Activated CD8-positive, alpha-beta memory T cell treated with anti-CD3 and anti-CD28 coated beads for 1 hour (primary cell): ENCODE measurements around the gene DUSP9.
"Not testable (repeated sequence)": the region's sequence is repeated elsewhere in the genome, so short reads cannot be mapped to it uniquely, and the experiment has no call there.

Experiments used
- DNase-seq, 2 donors: peaks; one replicate each; pipeline ENCODE4 v3.0.0-alpha.2; 2020; ENCODE audit warnings: low read depth in 1 of 2; ENCODE audit errors: extremely low read depth in 1 of 2

The DUSP9 gene

DNA sequence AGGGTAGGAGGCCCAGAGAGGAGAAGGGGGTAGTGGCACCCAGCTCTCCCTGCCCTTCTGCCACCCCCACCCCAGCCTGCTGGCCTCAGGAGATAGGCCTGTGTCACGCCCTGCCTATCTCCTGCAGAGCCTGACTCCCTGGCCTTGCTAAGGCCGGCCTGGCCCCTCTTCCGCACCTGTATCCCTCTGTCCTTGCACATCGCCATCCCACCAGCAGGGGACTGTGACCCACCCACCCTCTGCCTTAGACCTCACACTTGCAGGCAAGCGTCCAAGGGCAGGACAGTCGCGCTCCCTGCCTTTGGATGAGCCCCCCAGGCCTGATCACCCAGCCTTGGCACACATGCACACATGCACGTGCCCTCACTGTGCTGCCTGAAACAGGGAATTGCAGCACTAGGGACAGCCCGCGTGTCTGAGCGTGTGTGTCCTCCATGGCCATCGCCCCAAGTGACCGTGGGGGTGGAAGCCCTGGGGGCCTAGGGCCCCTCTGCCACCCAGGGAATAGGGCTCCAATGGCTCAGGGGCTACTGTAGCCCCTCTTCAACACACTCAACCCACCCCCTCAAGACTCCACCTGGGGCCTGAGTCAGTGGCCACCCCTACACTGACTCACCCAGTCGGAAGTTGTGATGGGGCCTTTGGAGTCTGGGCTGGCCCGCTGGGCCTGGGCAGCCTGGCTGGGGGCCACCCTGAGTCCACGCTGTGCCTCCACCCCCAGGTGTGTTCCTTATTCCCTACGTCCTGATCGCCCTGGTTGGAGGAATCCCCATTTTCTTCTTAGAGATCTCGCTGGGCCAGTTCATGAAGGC, 42.9 kb downstream of the DUSP9 start:
- no peak for DNase-seq

DNA sequence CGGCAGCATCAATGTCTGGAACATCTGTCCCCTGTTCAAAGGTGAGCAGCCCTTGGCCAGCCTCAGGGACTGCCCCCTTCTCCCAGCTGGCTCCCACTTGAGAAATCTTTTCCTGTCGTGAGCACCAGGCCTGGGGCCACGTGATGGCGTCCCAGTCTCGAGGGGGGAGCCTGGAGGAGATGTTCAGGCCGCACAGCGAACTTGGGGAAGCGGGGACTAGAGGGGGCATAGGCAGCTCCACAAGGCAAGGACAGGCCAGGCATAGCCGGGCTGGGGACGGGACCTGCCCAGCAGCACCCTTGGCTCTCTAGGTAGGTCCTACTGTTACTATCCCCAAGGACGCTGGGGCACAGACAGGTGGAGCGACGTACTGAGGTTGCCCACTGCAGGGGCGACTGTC, 43.5 kb downstream of the DUSP9 start:
- DNase-seq = no peak

DNA sequence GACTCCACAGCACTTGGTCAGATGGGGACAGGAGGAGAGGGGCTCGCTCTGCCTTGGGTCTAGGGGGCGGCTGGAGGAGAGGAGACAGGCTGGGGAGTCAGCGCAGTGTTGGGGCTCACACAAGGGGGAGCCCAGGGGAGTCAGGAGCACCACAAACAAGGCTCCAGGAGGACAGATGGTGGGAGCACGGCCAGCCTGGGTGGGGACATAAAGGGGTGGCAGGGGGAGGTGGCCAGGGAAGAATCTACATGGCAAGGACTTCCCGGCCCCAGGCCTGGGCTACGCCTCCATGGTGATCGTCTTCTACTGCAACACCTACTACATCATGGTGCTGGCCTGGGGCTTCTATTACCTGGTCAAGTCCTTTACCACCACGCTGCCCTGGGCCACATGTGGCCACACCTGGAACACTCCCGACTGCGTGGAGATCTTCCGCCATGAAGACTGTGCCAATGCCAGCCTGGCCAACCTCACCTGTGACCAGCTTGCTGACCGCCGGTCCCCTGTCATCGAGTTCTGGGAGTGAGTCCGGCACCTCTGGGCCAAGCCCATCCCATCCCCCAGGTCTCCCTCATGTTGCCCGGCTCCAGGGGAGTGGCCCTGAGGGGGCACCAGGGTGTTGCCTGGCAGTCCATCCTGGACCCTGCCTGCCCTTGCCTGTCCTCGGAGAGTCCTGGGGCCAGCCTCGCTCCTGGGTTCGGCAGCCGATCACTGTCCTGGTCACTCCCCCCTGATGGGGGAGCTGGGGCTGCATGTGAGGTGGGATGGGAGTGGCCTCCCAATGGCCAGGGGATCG, 44.2 kb downstream of the DUSP9 start:
- not testable (repeated sequence) for DNase-seq

DNA sequence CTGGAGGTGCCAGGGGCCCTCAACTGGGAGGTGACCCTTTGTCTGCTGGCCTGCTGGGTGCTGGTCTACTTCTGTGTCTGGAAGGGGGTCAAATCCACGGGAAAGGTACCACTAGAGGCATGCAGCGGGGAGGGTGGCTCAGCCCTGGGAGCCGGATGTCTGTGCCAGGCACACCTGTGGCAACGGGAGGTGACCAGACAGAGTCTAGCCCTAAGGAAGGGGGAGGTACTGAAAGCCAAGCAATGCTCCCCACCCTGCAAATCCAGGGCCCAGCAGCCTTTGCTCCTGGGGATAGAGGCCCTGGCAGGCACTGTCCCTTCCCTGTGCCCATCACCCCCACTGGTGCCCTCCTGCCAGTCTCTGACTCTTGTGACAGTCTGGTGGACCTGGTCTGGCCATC, 45.0 kb downstream of the DUSP9 start:
- DNase-seq = no peak

GRCh38 chrX:153692611-153693156, 45.7 kb downstream of the DUSP9 start:
- DNase-seq = no peak

GRCh38 chrX:153693216-153694086, 46.4 kb downstream of the DUSP9 start:
- no peak for DNase-seq

- DNase-seq = not testable (repeated sequence)
Measured at GRCh38 chrX:153694256-153694655, 47.3 kb downstream of the DUSP9 start.

DNA sequence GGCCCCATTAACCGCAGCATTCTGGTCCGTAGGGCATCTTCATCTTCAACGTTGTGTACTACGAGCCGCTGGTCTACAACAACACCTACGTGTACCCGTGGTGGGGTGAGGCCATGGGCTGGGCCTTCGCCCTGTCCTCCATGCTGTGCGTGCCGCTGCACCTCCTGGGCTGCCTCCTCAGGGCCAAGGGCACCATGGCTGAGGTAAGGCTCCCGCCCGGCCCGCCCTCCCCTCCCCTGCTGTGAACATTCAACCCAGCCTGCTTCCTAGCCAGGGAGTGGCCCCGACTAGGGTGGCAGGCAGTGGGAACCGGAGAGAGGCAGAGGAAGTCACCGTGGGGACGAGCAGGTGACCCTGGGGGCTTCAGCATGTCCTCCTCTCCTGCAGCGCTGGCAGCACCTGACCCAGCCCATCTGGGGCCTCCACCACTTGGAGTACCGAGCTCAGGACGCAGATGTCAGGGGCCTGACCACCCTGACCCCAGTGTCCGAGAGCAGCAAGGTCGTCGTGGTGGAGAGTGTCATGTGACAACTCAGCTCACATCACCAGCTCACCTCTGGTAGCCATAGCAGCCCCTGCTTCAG, 47.8 kb downstream of the DUSP9 start:
- no peak for DNase-seq

- DNase-seq = no peak
Measured at GRCh38 chrX:153696100-153696499, 49.1 kb downstream of the DUSP9 start.

DNA sequence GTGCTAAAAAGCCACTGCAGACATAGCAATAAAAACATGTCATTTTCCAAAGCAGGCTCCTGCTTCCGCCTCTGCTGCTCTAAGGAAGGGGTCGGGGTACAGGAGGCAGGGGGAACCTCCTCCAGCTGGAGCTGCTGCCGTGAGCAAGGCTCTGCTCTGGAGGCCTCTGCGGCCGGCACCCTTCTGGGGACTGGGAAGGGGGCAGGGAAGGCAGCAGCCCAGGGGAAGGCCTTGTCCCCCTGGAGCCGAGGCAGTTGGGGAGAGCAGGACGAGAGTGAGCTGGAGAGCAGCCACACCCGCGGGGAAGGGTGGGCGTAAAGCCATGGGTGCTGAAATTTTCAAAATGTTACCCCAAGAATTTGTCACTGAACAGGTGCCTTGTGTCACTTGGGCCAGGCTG, 49.5 kb downstream of the DUSP9 start:
- DNase-seq = not testable (repeated sequence)

GRCh38 chrX:153696986-153697722, 50.2 kb downstream of the DUSP9 start:
- DNase-seq = not testable (repeated sequence)

GRCh38 chrX:153697924-153698865, 51.2 kb downstream of the DUSP9 start:
- DNase-seq = no peak

- not testable (repeated sequence) for DNase-seq
Measured at GRCh38 chrX:153699210-153699783, 52.3 kb downstream of the DUSP9 start.

GRCh38 chrX:153699784-153700371, 52.9 kb downstream of the DUSP9 start:
- DNase-seq = not testable (repeated sequence)

DNA sequence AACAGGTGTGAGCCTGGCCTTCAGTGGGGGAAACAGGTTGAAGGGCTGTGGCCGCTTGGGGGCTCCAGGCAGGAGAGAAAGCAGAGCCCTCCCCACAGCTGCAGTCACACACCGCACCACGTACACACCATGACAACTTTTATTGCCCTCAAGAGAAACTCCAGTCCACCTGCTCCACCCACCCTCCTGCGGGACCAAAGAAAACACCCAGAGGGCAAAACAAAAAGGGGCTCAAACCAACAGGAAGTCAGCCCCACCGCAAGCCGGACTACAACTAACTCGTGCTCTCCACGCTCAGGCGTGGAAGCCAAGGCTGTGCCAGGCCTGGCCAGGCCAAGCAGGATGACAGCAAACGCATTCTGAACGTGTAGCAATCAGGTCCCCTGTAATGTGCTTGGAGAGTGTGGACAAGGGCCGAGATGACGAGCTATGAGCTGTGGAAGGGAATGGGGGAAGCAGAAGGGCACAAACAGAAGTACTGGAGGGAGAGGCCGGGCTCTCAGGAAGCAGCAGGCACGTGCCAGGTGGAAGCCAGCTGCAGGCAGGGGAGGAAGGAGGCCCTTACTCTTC, 53.5 kb downstream of the DUSP9 start:
- DNase-seq = no peak
